Measurements from ENCODE around the gene KIAA1549. TPM values are rescaled to one million over a fixed set of nuclear protein-coding genes. Genes with fewer than 3 reads are reported as not detected.
A peak's percentile ranks its signal among the peaks of the same experiment; 100 is the strongest.

The KIAA1549 gene
- total and polyA plus RNA-seq, 2 donors: 1.6 to 4.6 TPM

DNA sequence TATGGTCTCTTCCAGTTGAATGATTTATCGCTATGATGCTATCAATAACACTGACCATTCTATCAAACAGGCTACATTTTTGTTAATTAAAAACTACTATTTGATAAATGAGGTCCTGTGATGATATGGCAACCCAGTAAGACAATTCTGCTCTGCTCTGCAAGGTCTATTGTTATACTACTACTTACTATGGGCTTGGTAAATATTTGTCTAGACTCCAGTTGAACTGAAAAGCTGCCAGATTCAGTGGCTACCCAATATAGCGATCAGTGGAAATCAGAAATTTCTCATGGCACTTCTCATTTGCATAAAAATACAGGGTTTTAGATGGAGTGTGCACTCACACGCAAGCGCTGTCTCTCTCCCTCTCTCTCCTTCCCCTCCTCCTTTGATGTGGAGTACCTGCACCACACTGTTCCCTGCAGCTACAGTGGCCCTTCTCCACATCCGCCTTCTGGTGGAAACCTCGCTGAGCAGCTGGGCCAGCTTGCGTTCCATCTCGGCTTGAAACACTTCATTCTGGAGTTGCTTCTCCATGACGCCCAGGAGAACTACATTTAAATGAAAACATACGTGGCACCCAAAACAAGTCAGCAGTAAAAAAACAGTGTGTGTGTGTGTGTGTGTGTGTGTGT is 77.9 kb downstream of the KIAA1549 start:
- WGBS: 95% methylated on average over 10 of the region's 10 CpGs

DNA sequence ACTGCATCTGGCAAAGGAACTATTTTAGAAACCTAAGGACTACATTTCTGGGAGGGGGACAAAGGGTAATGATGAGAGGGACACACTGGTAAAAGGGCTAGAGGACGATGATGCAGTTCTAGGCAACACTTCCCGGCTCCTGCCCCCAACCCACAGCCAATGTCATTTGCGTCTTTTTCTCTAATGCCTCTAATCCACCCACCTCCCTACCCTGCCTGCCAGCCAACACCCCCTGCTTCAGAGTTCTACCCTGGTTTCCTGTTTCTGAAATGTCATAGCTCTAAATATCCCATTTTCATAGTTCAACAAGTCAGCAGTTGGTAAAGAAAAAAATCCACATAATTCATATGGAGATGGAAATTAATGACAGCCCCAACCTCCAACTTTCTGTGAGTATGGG is 79.0 kb downstream of the KIAA1549 start:
- 96% methylated on average over 3 of the region's 3 CpGs for WGBS

More for the DNA sequence above, 77.9 kb downstream of the KIAA1549 start:
- no peak overlapping the region for H3K4me3 ChIP-seq (ENCODE audit: low read depth, low read length)
- no peak for DNase-seq (ENCODE audit: extremely low spot score)
- H3K4me1 ChIP-seq (ENCODE audit: insufficient read depth): no peaks in the 10 kb centered on the region
- no peak overlapping the region for H3K27ac ChIP-seq (ENCODE audit: low read depth)
- H3K36me3 ChIP-seq (ENCODE audit: insufficient read depth): no peaks in the 10 kb centered on the region

DNA sequence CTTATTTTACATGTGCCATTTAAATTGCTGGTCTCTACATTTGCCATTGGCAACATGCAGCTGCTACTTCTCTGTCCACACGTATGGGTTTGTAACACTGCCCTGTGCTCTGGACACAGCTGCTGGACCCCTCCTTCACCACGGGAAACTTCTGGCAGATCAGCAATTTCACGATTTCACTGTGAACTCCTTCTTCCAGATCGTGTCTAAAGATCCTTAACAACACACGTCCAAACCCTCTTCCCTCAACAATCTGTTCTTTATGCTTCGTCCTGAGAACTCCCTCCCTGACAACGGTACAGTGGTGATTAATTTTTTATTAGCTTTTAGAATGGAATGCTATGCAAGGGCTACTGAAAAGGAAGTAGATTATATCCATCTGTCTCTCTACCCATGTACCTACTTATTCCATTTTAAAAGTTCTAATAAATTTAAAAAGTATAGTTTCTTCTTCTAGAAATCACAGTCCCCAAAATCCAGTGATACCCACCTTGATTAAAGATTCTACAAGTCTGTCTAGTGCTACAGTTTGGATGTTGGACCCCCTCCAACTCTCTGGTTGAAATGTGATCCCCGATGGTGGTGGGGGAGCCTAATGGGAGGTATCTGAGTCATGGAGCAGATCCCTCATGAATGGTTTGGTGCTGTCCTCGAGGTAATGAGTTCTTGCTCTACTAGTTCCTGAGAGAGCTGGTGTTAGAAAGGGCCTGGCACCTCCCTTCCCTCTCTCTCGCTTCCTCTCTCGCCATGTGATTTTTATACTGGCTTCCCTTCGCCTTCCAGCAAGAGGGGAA is 81.0 kb downstream of the KIAA1549 start:
- Histone ChIP-seq H3K27ac (ENCODE audit: low read depth) (no peak overlapping the region), H3K4me1 (ENCODE audit: insufficient read depth) (no peaks in the 10 kb centered on the region), H3K4me3 (ENCODE audit: low read depth, low read length) (no peak overlapping the region), H3K36me3 (ENCODE audit: insufficient read depth) (no peaks in the 10 kb centered on the region)
- no peak for DNase-seq (ENCODE audit: extremely low spot score)
- WGBS: 59% methylated on average over 12 of the region's 12 CpGs

More for the DNA sequence above, 79.0 kb downstream of the KIAA1549 start:
- H3K27ac ChIP-seq (ENCODE audit: low read depth): no peak overlapping the region
- DNase-seq (ENCODE audit: extremely low spot score): no peak
- H3K4me1 ChIP-seq (ENCODE audit: insufficient read depth): no peaks in the 10 kb centered on the region
- H3K4me3 ChIP-seq (ENCODE audit: low read depth, low read length): no peak overlapping the region
- H3K36me3 ChIP-seq (ENCODE audit: insufficient read depth): no peaks in the 10 kb centered on the region

DNA sequence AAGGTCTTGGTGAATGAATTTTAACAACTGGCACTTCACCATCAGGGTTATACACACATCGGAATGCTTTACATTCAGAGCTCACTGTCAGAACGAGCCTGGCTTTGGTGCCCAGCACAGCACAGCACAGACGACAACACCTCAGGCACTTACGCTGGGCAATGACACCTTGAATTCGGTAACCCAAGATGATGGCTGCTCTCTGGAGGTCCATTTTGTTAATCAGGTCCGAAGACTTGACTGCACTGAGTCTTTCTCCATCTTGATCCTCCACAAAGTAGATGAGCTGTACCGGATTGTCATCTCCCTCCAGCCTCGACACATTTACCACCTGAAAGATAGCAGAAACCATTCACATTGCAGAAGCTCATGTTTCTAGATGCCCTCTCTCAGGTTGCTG is 82.4 kb downstream of the KIAA1549 start:
- 94% methylated on average over 8 of the region's 8 CpGs for WGBS
- no peak overlapping the region for H3K27ac ChIP-seq (ENCODE audit: low read depth)
- DNase-seq (ENCODE audit: extremely low spot score): no peak
- no peaks in the 10 kb centered on the region for H3K36me3 ChIP-seq (ENCODE audit: insufficient read depth)
- no peaks in the 10 kb centered on the region for H3K4me1 ChIP-seq (ENCODE audit: insufficient read depth)
- no peak overlapping the region for H3K4me3 ChIP-seq (ENCODE audit: low read depth, low read length)

DNA sequence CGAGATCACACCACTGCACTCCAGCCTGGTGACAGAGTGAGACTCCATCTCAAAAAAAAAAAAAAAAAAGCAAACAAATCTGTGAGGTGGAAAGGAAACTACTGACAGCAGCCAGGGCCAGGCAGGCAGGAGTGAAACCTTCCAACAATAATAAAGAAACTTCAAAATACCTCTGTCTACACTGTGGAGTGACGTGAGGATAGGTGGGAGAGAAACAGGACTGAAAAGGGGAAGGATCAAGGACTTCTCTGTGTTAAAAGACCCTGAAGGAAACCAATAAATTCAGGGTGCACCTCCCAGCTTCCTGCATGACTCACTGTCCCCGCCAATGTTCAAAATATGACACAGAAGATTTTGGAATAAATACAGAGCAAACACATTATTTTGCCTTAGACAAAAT is 82.9 kb downstream of the KIAA1549 start:
- H3K4me1 ChIP-seq (ENCODE audit: insufficient read depth): no peaks in the 10 kb centered on the region
- 78% methylated on average over 3 of the region's 3 CpGs for WGBS
- no peaks in the 10 kb centered on the region for H3K36me3 ChIP-seq (ENCODE audit: insufficient read depth)
- no peak overlapping the region for H3K4me3 ChIP-seq (ENCODE audit: low read depth, low read length)
- no peak for DNase-seq (ENCODE audit: extremely low spot score)
- H3K27ac ChIP-seq (ENCODE audit: low read depth): no peak overlapping the region

DNA sequence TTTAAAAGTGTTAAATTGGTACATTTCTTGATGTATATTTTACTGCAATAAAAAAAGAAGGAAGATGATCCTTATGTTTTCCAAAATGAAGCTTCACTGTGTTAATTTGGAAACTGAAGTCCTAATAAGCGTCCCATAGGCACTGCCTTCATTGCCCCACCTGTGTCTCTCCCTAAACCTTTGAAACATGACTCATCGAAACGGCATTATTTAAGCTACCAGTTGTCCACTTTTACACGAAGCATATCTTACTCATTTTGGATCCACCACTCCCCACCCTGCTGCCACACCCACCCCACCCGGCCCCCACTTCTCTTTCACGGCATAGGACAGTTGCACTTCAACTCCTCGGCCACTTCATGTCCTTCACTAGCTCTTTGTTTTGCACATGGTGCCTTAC is 85.5 kb downstream of the KIAA1549 start:
- WGBS: 91% methylated on average over 7 of the region's 7 CpGs
- H3K27ac ChIP-seq (ENCODE audit: low read depth): no peak overlapping the region
- H3K4me1 ChIP-seq (ENCODE audit: insufficient read depth): no peaks in the 10 kb centered on the region
- DNase-seq (ENCODE audit: extremely low spot score): no peak
- H3K36me3 ChIP-seq (ENCODE audit: insufficient read depth): no peaks in the 10 kb centered on the region
- no peak overlapping the region for H3K4me3 ChIP-seq (ENCODE audit: low read depth, low read length)

DNA sequence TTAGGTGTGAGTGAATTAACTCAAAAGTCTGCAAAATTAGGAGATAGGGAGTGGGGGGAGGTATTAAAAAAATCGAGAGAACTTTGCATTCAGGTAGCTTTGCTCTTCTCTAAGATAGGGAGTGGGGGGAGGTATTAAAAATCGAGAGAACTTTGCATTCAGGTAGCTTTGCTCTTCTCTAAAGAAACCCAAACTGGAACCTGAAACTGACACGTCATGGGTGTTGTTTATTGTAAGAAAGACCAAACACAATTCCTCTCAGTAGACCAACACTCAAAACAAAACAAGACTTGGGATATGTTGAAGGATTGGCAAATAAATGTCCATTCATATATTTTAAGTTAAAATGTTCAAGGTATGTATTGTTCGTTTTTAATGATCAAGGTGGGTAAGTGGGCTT is 87.9 kb downstream of the KIAA1549 start:
- no peak for DNase-seq (ENCODE audit: extremely low spot score)
- no peaks in the 10 kb centered on the region for H3K36me3 ChIP-seq (ENCODE audit: insufficient read depth)
- H3K4me3 ChIP-seq (ENCODE audit: low read depth, low read length): no peak overlapping the region
- H3K4me1 ChIP-seq (ENCODE audit: insufficient read depth): no peaks in the 10 kb centered on the region
- 89% methylated on average over 4 of the region's 4 CpGs for WGBS
- no peak overlapping the region for H3K27ac ChIP-seq (ENCODE audit: low read depth)

DNA sequence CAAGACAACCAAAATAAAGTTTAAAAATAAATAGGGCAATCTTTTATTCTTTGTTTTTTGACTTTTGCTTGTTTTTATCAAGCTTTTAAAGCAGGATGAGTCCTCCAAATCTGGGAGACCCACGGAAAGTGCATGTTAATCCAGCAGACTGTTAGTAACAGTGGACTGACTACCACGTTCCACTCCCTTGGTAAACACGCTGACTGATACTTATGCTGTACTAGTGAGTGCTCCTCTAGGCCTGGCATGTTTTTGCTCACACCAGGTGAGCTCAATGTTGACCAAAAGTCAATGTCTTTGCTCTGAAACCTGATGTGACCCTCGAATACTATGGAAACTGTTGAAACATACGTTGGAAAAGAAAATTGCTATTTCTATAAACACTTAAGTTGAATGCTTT is 88.4 kb downstream of the KIAA1549 start:
- Histone ChIP-seq H3K36me3 (ENCODE audit: insufficient read depth) (no peaks in the 10 kb centered on the region), H3K4me3 (ENCODE audit: low read depth, low read length) (no peak overlapping the region), H3K27ac (ENCODE audit: low read depth) (no peak overlapping the region), H3K4me1 (ENCODE audit: insufficient read depth) (no peaks in the 10 kb centered on the region)
- 87% methylated on average over 5 of the region's 5 CpGs for WGBS
- no peak for DNase-seq (ENCODE audit: extremely low spot score)

DNA sequence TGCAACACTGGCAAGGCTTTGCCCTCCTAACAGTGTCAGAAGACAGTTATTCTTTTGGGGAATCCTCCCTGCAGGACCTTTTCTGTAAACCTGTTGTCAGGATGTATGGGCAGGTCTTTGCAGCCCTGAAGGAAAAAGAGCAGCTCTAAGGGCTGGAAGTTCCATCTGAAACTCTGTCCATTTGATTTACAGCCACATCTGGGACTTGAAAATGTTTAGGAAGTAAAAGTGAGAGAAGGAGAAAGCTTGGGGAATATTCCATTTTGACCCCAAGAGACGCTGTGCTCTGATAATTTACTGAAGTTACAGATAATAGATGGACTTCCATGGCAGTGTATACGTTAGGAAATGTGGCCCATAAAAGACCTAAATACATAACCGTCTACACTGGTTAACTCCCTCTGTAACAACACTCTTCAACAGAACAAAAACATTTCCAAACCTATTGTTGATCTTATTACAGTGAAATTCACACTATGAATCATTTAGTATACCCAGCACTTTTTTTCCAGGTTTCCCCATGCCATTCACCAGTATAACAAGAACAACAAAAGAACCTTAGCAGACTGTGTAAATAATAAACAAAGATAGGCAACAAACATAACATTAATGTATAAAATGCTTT is 89.1 kb downstream of the KIAA1549 start:
- Histone ChIP-seq H3K36me3 (ENCODE audit: insufficient read depth) (no peaks in the 10 kb centered on the region), H3K4me1 (ENCODE audit: insufficient read depth) (no peaks in the 10 kb centered on the region), H3K27ac (ENCODE audit: low read depth) (no peak overlapping the region), H3K4me3 (ENCODE audit: low read depth, low read length) (no peak overlapping the region)
- 59% methylated on average over 3 of the region's 3 CpGs for WGBS
- no peak for DNase-seq (ENCODE audit: extremely low spot score)

DNA sequence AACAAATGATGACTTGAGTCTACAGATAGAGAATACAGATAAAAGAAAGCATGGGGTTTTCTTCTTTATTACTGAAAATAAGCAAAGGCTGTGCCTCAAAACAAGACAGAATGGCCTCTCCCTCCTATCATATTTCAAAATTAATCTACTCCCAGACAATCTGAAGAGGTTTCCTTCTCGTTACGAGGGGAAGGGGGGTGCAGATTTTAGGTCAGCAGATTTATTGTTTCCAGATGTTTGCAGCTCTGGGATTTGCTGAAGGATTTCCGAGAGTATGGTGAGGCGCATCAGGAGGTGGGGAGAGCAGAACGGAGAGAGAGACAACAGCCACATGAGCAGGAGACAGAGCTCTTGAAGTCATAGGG is 89.8 kb downstream of the KIAA1549 start:
- no peak overlapping the region for H3K4me3 ChIP-seq (ENCODE audit: low read depth, low read length)
- DNase-seq (ENCODE audit: extremely low spot score): peak; percentile 74
- H3K36me3 ChIP-seq (ENCODE audit: insufficient read depth): no peaks in the 10 kb centered on the region
- no peaks in the 10 kb centered on the region for H3K4me1 ChIP-seq (ENCODE audit: insufficient read depth)
- H3K27ac ChIP-seq (ENCODE audit: low read depth): no peak overlapping the region
- 49% methylated on average over 5 of the region's 5 CpGs for WGBS

DNA sequence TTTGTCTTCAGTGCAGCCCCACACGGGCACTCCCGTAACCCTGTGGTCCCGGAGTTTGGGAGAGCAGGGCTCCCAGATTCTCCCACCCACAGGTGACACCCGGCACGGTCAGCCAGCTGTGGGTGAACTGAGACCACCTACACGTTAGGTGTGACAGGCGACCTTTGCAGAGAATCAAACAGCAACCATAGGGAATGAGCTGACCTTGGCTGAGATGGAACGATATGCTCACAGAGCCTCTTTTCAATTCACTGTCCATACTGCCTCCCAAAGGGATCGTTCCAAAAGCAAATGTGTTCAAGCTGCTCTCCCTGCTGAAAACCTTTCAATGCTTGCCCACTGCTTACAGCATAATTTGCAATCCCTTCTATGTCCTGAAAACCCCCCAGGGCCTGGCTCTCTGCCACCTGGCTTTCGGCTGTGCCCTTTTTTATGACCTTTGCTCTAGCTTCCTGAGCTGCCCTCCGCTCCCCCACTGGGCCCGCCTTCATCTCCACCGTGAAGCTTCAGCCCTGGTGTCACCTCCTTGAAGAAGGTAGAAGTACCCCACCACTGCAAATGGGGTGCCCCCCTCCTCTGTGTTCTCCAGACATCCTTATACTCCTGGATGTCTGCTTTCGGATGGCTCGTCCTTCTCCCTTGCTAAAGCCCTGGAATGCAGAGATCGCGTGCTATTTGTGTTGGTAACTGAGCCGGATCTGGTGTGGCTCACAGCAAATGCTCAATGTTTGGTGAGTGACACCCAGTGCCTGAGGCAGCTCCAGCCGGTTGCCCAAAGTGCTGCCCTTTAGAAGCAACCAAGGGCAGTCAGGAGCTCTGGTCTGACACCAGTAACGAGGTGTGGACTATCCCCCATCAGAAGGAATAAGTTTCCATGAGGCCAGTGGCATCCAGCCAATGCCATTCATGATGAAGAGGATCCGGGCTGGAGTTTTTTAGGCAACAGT is 90.4 kb downstream of the KIAA1549 start:
- no peaks in the 10 kb centered on the region for H3K4me1 ChIP-seq (ENCODE audit: insufficient read depth)
- WGBS: 55% methylated on average over 21 of the region's 21 CpGs
- no peak for DNase-seq (ENCODE audit: extremely low spot score)
- no peaks in the 10 kb centered on the region for H3K36me3 ChIP-seq (ENCODE audit: insufficient read depth)
- no peak overlapping the region for H3K4me3 ChIP-seq (ENCODE audit: low read depth, low read length)
- no peak overlapping the region for H3K27ac ChIP-seq (ENCODE audit: low read depth)

DNA sequence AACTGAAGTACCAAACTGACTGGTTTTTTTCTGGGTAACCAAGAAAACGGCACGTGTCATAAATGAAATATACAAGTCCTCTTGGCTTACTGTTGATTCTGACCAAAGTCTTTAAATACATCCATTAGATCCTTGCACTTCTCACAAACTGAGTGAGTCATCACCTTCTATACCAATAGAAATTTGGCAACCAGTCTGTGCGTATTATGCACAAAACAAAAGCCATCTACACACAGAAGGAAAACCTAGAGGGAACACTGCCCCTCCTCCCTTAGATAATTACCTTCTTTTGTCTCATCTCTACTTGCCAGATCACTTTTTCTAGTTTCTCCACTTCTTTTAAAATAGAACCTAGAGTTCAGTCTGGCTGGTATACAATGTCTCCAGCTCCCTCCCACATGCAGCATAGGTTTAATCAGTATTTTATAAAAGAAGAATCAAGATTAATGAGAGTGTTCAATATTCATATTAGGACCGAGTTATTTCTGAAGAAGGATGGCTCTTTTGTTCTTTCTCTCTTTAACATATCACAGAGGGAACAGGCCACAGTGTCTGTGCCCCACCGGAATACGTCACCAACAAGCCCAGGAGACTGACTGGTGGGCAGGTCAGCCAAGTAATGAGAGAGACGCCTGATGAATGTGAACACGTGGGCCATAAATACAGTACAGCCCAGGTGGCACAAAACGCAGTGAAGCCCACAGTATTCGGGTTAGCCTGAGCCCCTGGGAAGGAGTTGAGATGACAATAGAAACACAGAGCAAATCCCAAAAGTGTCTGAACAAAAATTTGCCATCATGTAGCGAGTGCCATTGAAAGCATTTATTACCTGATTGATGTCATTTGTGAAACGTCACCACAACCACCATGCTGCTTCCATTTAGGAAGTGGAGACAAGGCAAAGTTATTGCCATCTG is 91.3 kb downstream of the KIAA1549 start:
- Histone ChIP-seq H3K4me3 (ENCODE audit: low read depth, low read length) (no peak overlapping the region), H3K36me3 (ENCODE audit: insufficient read depth) (no peaks in the 10 kb centered on the region), H3K4me1 (ENCODE audit: insufficient read depth) (no peaks in the 10 kb centered on the region), H3K27ac (ENCODE audit: low read depth) (no peak overlapping the region)
- no peak for DNase-seq (ENCODE audit: extremely low spot score)
- WGBS: 89% methylated on average over 12 of the region's 12 CpGs

All from urinary bladder (tissue), 4 donors.